ENCODE results near the gene SKIL. TPM values are rescaled to one million over a fixed set of nuclear protein-coding genes. Genes with fewer than 3 reads are reported as not detected.
"Not testable (repeated sequence)": the region's sequence is repeated elsewhere in the genome, so short reads cannot be mapped to it uniquely, and the experiment has no call there.

Gene SKIL
- total RNA-seq, 1 donor from 2014 or later = 48.1 TPM

DNA sequence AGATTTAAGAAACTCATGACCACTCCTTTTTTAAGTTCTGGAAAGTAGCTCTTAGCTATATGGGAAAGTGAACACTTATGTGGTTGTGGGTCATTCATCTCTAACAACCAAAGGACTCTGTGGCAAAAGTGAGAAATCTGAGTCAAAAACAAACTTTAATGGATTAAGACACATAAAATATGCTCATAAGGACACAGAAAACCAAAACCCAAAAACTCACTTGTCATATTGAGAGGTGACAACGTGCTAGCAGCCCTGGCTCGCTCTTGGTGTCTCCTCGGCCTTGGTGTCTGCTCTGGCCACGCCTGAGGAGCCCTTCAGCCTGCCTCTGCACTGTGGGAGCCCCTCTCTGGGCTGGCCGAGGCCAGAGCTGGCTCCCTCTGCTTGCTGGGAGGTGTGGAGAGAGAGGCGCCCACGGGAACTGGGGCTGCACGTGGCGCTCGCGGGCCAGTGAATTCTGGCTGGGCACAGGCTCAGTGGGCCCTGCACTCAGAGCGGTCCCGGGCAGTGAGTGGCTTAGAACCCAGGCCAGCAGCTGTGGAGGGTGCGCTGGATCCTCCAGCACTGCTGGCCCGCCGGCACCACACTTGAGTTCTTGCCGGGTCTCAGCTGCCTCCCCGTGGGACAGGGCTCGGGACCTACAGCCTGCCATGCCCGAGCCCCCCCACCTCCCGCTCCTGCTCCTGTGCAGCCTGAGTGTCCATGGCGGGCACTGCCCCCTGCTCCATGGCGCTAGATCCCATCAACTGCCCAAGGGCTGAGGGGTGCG, 30.3 kb upstream of the SKIL start:
- Histone ChIP-seq H3K9me3 (no peaks in the 10 kb centered on the region), H3K4me3 (no peak overlapping the region), H3K27me3 (no peaks in the 10 kb centered on the region), H3K4me1 (no peaks in the 10 kb centered on the region), H3K36me3 (no peaks in the 10 kb centered on the region), H3K27ac (no peak overlapping the region)
- no peak for TF ChIP-seq POLR2A (IDR thresholded peaks at IDR 0.05)
- TF ChIP-seq, protein P1, sequence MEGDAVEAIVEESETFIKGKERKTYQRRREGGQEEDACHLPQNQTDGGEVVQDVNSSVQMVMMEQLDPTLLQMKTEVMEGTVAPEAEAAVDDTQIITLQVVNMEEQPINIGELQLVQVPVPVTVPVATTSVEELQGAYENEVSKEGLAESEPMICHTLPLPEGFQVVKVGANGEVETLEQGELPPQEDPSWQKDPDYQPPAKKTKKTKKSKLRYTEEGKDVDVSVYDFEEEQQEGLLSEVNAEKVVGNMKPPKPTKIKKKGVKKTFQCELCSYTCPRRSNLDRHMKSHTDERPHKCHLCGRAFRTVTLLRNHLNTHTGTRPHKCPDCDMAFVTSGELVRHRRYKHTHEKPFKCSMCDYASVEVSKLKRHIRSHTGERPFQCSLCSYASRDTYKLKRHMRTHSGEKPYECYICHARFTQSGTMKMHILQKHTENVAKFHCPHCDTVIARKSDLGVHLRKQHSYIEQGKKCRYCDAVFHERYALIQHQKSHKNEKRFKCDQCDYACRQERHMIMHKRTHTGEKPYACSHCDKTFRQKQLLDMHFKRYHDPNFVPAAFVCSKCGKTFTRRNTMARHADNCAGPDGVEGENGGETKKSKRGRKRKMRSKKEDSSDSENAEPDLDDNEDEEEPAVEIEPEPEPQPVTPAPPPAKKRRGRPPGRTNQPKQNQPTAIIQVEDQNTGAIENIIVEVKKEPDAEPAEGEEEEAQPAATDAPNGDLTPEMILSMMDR (IDR thresholded peaks at IDR 0.05) = no peak
- no peak for DNase-seq (ENCODE audit: extremely low spot score in 2 of 2)
- intact Hi-C loops (cut with DNase I) = no loop called here

DNA sequence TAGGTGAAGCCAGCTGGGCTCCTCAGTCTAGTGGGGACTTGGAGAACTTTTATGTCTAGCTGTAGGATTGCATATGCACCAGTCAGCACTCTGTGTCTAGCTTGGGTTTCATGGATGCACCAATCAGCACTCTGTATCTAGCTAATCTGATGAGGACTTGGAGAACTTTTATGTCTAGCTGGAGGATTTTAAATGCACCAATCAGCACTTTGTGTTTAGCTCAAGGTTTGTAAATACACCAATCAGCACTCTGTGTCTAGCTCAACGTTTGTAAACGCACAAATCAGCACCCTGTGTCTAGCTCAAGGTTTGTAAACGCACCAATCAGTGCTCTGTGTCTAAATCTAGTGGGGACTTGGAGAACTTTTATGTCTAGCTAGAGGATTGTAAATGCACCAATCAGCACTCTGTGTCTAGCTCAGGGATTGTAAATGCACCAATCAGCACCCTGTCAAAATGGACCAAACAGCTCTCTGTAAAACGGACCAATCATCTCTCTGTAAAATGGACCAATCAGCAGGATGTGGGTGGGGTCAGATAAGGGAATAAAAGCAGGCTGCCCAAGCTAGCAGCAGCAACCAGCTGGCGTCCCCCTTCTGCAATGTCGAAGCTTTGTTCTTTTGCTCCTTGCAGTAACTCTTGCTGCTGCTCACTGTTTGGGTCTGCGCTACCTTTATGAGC, 29.5 kb upstream of the SKIL start:
- H3K9me3 ChIP-seq; H3K27me3 ChIP-seq; H3K4me1 ChIP-seq; H3K27ac ChIP-seq; intact Hi-C loops (cut with DNase I); H3K36me3 ChIP-seq; H3K4me3 ChIP-seq; DNase-seq (ENCODE audit: extremely low spot score in 2 of 2): not testable (repeated sequence)

DNA sequence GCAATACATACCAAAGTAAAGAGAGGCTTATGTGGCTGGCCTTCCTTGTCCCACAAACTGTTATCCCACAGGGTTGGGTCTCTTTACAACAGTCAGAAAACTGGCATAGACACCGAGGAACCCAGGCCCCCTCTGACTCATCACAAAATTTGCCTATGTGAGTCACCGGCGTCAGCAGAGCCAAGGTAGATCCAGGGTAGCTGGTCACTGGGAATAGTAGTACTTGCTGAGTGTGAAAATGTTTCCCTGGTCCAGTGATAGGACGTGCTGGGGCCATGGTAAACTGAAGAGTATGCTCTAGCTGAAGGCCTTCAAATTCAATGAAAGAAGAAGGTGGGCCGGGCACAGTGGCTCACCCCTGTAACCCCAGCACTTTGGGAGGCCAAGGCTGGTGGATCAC, 27.1 kb upstream of the SKIL start:
- H3K36me3 ChIP-seq = no peaks in the 10 kb centered on the region

DNA sequence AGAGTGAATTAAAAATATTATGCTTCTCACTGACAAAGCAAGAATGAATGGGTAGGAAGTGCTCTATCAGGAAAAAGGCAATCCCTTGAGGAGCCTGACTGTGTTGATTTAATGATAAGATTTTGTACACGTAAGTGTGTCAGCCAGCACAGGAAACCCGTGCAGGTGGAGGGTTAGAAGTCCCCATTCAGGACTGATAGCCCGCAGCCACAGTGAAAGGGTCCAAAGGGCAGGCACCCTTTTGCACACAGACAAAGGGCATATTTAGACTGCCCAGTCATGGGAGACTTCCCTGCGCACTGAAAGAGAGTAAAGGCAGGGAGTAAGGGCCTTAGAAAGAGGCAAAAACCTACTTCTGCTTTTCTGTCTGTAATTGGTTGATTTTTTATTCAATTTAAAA, 26.4 kb upstream of the SKIL start:
- Histone ChIP-seq H3K27ac (no peak overlapping the region), H3K4me3 (no peak overlapping the region), H3K4me1 (no peaks in the 10 kb centered on the region), H3K27me3 (no peaks in the 10 kb centered on the region), H3K9me3 (no peaks in the 10 kb centered on the region), H3K36me3 (no peaks in the 10 kb centered on the region)
- no peak for DNase-seq (ENCODE audit: extremely low spot score in 2 of 2)
- TF ChIP-seq, protein P1 (IDR thresholded peaks at IDR 0.05) = no peak
- TF ChIP-seq POLR2A (IDR thresholded peaks at IDR 0.05) (no peak), POLR2AphosphoS5 (IDR thresholded peaks at IDR 0.05; ENCODE audit: insufficient read depth in 1 of 2, low read depth in 1 of 2) (no peak)
- intact Hi-C loops (cut with DNase I) = no loop called here

More for the DNA sequence above, 27.1 kb upstream of the SKIL start:
- Histone ChIP-seq H3K27me3 (no peaks in the 10 kb centered on the region), H3K4me3 (no peak overlapping the region), H3K4me1 (no peaks in the 10 kb centered on the region), H3K27ac (no peak overlapping the region), H3K9me3 (no peaks in the 10 kb centered on the region)
- TF ChIP-seq POLR2A (IDR thresholded peaks at IDR 0.05) (no peak), POLR2AphosphoS5 (IDR thresholded peaks at IDR 0.05; ENCODE audit: insufficient read depth in 1 of 2, low read depth in 1 of 2) (no peak)
- TF ChIP-seq, protein P1 (IDR thresholded peaks at IDR 0.05) = no peak
- DNase-seq (ENCODE audit: extremely low spot score in 2 of 2) = no peak
- intact Hi-C loops (cut with DNase I) = no loop called here

DNA sequence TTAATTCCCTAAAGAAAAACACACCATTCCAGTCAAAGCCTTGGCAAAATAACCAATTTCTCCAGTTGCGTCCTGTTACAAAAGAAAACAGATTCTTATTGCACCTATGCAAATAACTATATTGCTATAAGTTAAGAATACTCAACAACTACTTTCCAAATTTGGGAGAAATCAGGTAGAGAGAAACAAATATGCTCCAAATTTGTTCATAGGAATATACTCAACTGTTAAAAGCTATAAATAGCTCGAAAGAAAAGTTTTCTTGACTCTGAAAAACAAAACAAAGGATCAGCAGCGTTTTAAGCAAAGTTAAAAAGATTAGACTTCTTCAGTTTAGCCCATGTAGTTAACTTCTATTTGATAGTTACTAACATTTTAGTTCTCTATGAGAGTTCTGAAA, 20.1 kb upstream of the SKIL start:
- Histone ChIP-seq H3K36me3 (no peaks in the 10 kb centered on the region), H3K9me3 (no peaks in the 10 kb centered on the region), H3K4me3 (no peak overlapping the region), H3K27me3 (no peaks in the 10 kb centered on the region), H3K27ac (no peak overlapping the region), H3K4me1 (no peaks in the 10 kb centered on the region)
- intact Hi-C loops (cut with DNase I) = no loop called here
- TF ChIP-seq, protein P1 (IDR thresholded peaks at IDR 0.05) = no peak
- no peak for TF ChIP-seq POLR2A (IDR thresholded peaks at IDR 0.05)
- no peak for TF ChIP-seq POLR2AphosphoS5 (IDR thresholded peaks at IDR 0.05; ENCODE audit: insufficient read depth in 1 of 2, low read depth in 1 of 2)
- DNase-seq (ENCODE audit: extremely low spot score in 2 of 2) = no peak
